Panc1 (cell line): ENCODE measurements around the gene NTNG2.

Experiments used
- CTCF ChIP-seq: fragments of 450-650 bp; IDR thresholded peaks from 2 replicates; pipeline ENCODE4 v1.5.1; 2017; ENCODE audit warnings: mild to moderate bottlenecking
- POLR2AphosphoS5 ChIP-seq: IDR thresholded peaks from 2 replicates; pipeline ENCODE4 v1.6.1; 2012; ENCODE audit warnings: mild to moderate bottlenecking, low read depth, low read length, moderate library complexity
- REST ChIP-seq, 2 experiments: IDR thresholded peaks; 2 replicates each; pipeline ENCODE4 v1.6.1; 2011 to 2012; ENCODE audit warnings: low read depth in 2 of 2, control low read depth in 1 of 2, low read length in 1 of 2, mild to moderate bottlenecking in 1 of 2, moderate library complexity in 1 of 2; ENCODE audit not compliant: insufficient read depth in 1 of 2
- SIN3A ChIP-seq: IDR thresholded peaks from 2 replicates; pipeline ENCODE4 v1.6.1; 2012; ENCODE audit warnings: low read depth, mild to moderate bottlenecking, low read length, moderate library complexity, borderline replicate concordance; ENCODE audit not compliant: insufficient read depth

GRCh38 chr9:132171702-132172101 is 9.8 kb downstream of the NTNG2 start:
- TF ChIP-seq CTCF, result no peak
- no peak for TF ChIP-seq POLR2AphosphoS5
- TF ChIP-seq REST (IDR thresholded peaks at IDR 0.05; ENCODE audit: insufficient read depth in 1 of 2, low read depth in 2 of 2, low read length in 1 of 2), result no peak
- TF ChIP-seq SIN3A, result no peak
